Hepatocyte (in vitro differentiated cells): Measurements from ENCODE around the gene SEC61B.

Source experiments
- CTCF ChIP-seq: fragments of 200-600 bp; sonication (generic); IDR thresholded peaks from 2 replicates; pipeline ENCODE4 v1.5.1; 2016; ENCODE audit warnings: antibody characterized with exemption, mild to moderate bottlenecking; ENCODE audit not compliant: poor library complexity
- EZH2 ChIP-seq: fragments of 200-600 bp; sonication (generic); IDR thresholded peaks from 2 replicates; pipeline ENCODE4 v1.6.1; 2016; ENCODE audit warnings: antibody characterized with exemption, mild to moderate bottlenecking, borderline replicate concordance

DNA sequence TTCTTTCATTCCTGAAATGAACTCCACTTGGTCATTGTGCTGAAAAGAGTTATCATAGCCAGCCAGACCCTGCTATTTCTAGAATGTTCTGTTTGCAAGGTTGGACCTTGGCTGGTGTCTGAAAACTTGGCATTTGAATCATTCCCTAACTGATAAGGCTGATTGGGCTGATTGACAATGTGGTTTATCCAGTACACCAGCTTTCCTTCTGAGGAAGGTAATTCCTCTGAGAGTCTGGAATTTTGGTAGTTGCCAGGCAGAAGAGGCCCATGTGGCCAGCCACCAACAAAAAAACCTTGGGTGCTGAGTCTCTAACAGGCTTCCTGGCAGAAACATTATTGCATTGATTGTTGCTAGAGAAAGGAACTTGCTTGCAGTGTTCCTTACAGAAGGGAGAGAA, 15.3 kb downstream of the SEC61B start:
- TF ChIP-seq CTCF (no peak), EZH2 (no peak)
